ENCODE measurements around the gene NACC2.

NACC2 gene

DNA sequence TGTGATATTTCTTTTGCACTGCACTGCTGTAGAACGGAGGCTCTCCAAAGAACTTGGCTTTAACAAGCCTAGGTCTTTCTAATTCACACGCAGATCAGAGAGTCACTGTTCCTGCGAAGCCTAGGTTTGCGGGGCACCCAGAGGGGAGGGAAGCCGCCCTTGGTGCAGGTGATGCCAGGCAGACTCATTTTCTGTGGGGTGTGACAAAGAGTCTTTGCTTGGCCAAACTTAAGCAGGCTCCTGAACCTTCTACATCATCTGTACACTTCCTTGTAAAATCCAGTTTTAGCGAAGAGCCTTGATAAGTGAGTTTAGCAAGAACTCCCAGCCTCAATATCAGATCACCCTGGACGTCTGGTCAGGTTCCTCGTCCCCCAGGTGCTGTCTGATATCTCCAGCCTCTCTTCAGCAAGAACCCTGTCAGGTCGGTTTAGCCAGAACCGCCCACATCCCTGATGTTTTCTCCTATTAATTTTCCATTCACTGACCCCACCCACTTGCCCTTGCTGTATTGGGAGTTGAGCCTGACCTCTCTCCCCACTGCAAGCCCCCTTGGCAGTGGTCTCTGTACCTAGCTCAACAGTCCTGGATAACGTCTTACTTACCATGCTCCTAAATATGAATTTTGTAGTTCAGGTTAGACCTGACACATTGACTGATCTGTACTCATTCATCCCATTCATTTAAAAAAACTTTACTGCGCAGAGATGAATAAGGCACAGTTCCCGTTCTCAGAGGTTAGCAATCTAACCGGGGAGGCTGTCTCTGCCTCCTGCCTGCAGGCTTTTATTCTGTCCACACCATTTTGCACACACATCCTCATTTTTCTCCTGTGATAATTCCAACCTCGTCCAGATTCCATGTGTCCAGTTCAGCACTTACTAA is 133.0 kb downstream of the NACC2 start:
- H3K4me3 ChIP-seq (replicated peaks; ENCODE audit: low read depth, low read length) = peak overlapping the region; percentile 30
- no peak for DNase-seq (ENCODE audit: extremely low read depth, low read depth)
- TF ChIP-seq, protein P1, sequence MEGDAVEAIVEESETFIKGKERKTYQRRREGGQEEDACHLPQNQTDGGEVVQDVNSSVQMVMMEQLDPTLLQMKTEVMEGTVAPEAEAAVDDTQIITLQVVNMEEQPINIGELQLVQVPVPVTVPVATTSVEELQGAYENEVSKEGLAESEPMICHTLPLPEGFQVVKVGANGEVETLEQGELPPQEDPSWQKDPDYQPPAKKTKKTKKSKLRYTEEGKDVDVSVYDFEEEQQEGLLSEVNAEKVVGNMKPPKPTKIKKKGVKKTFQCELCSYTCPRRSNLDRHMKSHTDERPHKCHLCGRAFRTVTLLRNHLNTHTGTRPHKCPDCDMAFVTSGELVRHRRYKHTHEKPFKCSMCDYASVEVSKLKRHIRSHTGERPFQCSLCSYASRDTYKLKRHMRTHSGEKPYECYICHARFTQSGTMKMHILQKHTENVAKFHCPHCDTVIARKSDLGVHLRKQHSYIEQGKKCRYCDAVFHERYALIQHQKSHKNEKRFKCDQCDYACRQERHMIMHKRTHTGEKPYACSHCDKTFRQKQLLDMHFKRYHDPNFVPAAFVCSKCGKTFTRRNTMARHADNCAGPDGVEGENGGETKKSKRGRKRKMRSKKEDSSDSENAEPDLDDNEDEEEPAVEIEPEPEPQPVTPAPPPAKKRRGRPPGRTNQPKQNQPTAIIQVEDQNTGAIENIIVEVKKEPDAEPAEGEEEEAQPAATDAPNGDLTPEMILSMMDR (IDR thresholded peaks at IDR 0.05; ENCODE audit: low read depth, low read length, missing control alignments) = no peak

DNA sequence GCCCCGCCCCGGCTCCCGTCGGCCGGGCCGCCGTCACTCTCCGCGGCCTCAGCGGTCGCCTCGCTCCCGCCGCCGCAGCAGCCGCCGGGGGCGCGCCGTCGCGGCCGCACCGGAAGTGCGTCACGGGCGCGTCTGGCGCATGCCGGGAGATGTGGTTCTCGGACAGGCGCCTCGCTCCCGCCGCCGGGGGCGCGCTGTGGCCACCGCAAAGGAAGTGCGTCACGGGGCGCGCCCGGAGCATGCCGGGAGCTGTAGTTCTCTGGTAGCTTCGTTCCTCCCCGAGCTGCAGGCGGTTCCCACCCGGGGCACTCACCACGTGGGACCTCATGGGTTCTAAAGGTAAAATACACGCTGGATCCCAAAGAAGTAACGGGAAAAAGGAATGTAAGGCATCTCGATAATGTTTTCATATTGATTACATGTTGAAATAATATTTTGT is 133.8 kb downstream of the NACC2 start, which contains the start of gene UBAC1:
Gene UBAC1, minus strand, starts transcription at position 97 of the 439 bp plus-strand sequence. CDS start 211 bp downstream, outside the sequence.
- H3K4me3 ChIP-seq (replicated peaks; ENCODE audit: low read depth, low read length) = peak within 1 kb of the TSS; percentile 79
- DNase-seq (ENCODE audit: extremely low read depth, low read depth) = peak; percentile 72
- TF ChIP-seq, protein P1 (IDR thresholded peaks at IDR 0.05; ENCODE audit: low read depth, low read length, missing control alignments) = no peak

DNA sequence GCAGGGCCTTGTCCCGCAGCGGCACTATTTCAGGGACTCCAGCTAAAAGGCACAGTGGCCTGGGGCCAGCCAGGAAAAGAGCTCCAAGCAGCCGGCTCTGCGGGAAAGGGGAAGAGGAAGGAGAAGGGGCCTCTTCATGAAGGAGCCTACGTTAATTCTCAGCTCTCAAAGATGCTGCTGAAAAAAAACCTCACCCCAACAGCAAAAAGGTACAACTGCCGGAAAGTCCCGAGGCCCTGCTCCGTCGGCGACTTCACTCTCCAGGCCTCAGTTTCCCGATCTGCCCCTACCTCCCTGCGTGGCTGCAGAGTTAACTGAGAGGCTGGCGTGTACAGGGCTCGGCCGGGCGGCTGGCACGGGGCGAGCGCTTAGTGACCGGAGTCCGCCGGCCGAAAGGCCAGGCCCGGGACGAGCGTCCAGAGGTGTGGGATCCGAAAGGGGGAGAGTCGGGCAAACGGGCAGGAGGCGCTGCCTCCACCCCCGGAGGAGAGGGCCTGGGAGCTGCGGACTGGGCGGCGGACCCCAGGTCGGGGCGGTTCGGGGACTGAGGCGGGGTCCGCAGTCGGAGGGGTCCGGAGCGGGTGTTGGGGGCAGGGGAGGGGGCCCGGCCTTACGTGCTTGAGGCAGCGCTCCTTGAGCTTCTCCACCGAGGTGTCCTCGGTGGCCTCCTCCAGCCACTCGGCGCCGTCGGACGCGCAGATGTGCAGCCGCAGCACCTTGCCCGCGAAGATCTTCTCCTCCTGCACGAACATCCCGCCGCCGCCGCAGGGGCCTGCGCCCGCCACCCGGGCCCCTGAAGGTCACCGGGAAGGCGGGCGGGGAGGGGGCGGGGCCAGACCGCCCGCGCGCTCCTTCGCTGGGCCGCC is 134.4 kb downstream of the NACC2 start:
- TF ChIP-seq, protein P1 (IDR thresholded peaks at IDR 0.05; ENCODE audit: low read depth, low read length, missing control alignments) = no peak
- no peak for DNase-seq (ENCODE audit: extremely low read depth, low read depth)
- peak overlapping the region; percentile 79 for H3K4me3 ChIP-seq (replicated peaks; ENCODE audit: low read depth, low read length)

DNA sequence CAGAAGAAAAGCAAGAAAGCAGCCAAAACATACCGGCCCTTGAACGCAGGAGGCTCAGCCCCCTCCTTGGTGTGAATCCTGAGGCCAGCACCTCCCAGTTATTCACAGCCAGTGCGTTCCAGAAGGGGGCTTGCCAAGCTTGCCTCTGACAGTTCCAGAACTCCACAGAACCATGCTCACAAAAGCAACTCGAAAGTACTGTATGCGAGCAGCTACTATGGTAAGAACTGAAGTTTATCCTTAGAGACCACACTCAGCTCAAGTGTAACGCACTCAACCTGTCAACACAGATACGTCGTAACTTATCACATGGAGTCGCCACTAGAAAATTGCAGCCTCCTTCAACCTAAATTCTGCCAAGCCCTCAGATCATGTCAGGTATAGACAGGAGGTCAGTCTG is 135.3 kb downstream of the NACC2 start:
- TF ChIP-seq, protein P1 (IDR thresholded peaks at IDR 0.05; ENCODE audit: low read depth, low read length, missing control alignments) = no peak
- H3K4me3 ChIP-seq (replicated peaks; ENCODE audit: low read depth, low read length) = peak overlapping the region; percentile 79
- DNase-seq (ENCODE audit: extremely low read depth, low read depth) = no peak

DNA sequence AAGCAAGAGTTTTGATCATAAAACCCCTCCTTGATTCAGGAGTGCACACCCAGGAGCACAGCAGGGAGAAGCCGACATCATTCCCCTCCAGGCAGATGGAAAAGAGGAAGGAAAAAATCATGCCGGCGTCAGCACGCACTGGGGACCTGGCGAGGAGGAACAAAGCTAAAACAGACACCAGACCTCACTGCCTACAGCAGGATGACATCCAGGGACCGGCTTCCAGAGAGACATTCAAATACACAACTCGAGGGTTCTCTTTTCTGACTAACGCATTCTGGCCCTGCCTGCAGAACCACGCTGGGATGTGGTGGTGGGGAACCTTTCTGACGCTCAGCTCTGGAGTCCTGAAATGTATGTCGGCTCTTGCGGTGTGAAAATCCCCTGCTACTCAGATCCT is 136.6 kb downstream of the NACC2 start:
- TF ChIP-seq, protein P1 (IDR thresholded peaks at IDR 0.05; ENCODE audit: low read depth, low read length, missing control alignments) = no peak
- H3K4me3 ChIP-seq (replicated peaks; ENCODE audit: low read depth, low read length) = no peak overlapping the region
- no peak for DNase-seq (ENCODE audit: extremely low read depth, low read depth)

DNA sequence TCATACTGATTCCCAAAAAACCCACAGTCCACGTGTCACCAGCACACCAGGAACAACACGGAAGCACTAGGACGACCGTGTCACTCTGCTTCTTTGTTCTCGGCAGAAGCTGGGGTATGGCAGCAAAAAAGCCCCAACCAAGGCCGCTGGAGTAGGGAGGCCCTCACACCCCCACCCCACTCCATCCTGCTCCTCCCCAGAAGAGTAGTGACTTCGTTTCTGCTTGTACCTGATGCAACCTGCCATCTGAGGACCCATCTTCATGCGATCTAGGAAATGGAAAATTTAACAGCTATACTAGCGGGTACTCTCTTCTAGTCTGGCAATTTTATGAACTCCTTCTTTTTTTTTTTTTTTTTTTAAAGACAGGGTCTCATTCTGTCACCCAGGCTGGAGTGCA is 137.7 kb downstream of the NACC2 start:
- H3K4me3 ChIP-seq (replicated peaks; ENCODE audit: low read depth, low read length) = no peak overlapping the region
- TF ChIP-seq, protein P1 (IDR thresholded peaks at IDR 0.05; ENCODE audit: low read depth, low read length, missing control alignments) = no peak

More for the DNA sequence above, 137.7 kb downstream of the NACC2 start:
- DNase-seq (ENCODE audit: extremely low read depth, low read depth) = no peak
